Kidney epithelial cell (primary cell): ENCODE measurements around the gene HOXA6. TPM values are rescaled to one million over a fixed set of nuclear protein-coding genes. Genes with fewer than 3 reads are reported as not detected.

Source experiments
- DNase-seq: peaks from one replicate; pipeline ENCODE4 v3.0.0-alpha.2; 2010; ENCODE audit warnings: low read depth
- H3K27me3 ChIP-seq: 2 replicates; pipeline ENCODE4 v1.6.0; 2011; ENCODE audit warnings: low read length; ENCODE audit not compliant: control insufficient read depth, insufficient read depth
- H3K36me3 ChIP-seq: 2 replicates; pipeline ENCODE4 v1.5.1; 2011; ENCODE audit warnings: low read length; ENCODE audit not compliant: control insufficient read depth, insufficient read depth
- H3K4me3 ChIP-seq: 2 replicates; pipeline ENCODE4 v1.5.1; 2011; ENCODE audit warnings: low read depth, mild to moderate bottlenecking, control low read depth, low read length
- total RNA-seq: library from RNA; depleted of rRNA; stranded (reverse); fragments of >200 nt; gene quantifications from 2 replicates; pipeline ENCODE4 v1.2.3, GENCODE V29; 2015
- TF ChIP-seq, protein P1 (sequence below): IDR thresholded peaks from 2 replicates; pipeline ENCODE4 v1.5.1; 2011; ENCODE audit warnings: mild to moderate bottlenecking, moderate library complexity, low read length, control low read depth, inconsistent platforms; ENCODE audit not compliant: insufficient read depth, poor library complexity, severe bottlenecking

HOXA6 gene
- total RNA-seq, 1 donor from 2014 or later, result 4.8 TPM

DNA sequence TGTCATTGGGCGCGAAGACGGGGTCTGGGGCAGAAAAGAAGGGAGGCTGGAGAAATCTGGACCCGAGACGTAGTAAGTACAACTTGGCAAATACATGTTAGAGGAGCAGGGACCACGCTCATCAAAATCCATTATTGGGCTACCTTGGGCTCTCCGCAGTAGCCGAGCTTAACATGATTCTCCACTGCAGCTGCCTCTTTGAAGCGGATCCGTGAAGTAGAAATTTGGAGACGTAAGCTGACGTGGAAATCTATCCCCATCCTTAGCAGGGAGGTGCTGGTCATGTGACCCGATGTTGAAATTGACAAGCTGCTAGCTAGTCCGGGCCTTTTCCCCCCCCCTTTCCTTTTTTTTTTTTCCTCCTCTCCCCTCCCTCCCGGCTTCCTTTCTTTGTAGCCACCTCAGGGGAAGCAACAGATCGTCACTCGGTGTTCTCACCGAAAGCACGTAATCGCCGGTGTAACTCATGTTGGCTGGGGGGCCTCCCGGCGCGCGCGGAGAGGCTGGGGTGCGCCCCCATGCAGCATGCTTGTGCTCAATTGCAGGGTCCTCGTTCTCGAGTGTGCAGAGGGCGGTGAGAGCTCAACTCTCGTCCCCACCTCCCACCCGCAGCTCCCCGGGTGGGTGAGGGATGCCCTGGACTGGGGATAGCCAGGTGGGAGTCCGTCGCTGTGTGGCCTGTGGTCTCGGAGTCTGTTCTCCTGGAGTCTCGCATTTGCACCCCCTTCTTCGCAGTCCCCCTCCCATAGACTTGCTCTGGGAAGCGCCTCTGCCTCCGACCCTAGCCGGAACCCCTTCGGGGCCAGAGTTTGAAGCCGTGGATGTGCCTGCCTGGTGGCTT is 37.7 kb upstream of the HOXA6 start, which contains the start of gene HOXA11:
TSS of gene HOXA11 (minus strand) at position 220 of the 841 bp plus-strand sequence. CDS start at position 132, 88 bp downstream.
- Histone ChIP-seq H3K4me3 (peak within 1 kb of the TSS; percentile 78), H3K36me3 (no peaks in the 10 kb centered on the region), H3K27me3 (no peaks in the 10 kb centered on the region)
- peak; percentile 95 for DNase-seq
- TF ChIP-seq, protein P1, sequence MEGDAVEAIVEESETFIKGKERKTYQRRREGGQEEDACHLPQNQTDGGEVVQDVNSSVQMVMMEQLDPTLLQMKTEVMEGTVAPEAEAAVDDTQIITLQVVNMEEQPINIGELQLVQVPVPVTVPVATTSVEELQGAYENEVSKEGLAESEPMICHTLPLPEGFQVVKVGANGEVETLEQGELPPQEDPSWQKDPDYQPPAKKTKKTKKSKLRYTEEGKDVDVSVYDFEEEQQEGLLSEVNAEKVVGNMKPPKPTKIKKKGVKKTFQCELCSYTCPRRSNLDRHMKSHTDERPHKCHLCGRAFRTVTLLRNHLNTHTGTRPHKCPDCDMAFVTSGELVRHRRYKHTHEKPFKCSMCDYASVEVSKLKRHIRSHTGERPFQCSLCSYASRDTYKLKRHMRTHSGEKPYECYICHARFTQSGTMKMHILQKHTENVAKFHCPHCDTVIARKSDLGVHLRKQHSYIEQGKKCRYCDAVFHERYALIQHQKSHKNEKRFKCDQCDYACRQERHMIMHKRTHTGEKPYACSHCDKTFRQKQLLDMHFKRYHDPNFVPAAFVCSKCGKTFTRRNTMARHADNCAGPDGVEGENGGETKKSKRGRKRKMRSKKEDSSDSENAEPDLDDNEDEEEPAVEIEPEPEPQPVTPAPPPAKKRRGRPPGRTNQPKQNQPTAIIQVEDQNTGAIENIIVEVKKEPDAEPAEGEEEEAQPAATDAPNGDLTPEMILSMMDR, result no peak

DNA sequence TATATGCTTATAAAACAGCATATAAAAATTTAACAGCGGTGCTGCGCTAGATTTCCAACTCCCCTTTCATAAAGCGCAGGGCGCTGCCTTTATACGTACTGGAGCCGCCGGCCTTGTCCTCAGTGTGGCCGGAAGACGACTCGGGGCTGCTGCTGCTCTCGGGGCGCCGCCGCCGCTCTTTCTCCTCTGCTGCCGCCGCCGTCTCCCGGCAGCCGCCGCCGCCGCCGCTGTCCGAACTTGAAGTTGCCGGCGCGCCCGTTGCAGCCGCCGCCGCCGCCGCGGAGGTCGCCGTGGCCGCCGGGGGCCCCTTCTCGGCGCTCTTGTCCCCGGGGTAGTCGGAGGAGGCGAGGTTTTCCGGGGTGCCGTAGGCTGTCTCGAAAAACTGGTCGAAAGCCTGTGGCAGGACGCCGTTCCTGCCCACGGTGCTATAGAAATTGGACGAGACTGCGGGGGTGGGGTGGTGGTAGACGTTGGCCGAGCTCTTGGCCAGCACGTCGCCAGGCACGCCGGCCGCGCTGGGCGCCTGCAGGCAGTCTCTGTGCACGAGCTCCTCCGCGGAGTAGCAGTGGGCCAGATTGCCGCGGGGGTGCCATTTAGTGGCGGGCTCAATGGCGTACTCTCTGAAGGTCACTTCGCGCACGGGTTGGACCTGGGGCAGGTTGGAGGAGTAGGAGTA is 36.9 kb upstream of the HOXA6 start:
- TF ChIP-seq, protein P1, result no peak
- no peak for DNase-seq
- no peaks in the 10 kb centered on the region for H3K36me3 ChIP-seq
- H3K27me3 ChIP-seq, result no peaks in the 10 kb centered on the region
- peak overlapping the region; percentile 78 for H3K4me3 ChIP-seq

DNA sequence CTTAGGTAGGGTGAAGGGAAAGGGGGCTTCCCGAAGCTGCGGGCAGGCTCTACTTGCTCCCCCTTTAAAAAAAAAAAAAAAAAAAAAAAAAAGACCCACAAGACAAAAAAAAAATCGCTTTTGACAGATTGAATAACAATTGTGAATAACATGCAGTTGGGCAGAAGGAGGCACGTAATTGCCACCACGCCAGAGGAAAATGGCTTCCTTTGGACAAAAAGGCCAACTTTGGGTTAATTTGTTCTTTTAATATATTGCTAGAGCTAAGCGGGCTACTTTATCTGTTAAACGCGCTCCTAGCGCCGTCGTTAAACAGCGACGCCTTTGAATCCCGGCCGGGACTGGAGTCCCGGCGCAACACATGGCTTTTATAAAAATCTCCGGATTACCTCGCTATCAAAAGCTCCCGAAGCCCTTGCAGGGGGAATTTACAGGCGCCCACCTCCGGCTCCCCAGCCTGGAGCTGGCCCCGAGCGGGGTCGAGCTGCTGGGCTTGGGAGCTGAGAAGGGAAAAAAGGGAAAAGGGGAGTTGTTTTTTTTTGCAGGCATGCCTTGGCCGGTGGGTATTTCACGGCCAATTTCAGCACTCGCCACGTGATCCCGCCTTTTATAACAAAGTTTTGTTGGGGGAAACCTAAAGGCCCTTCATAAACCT is 36.2 kb upstream of the HOXA6 start:
- no peak for DNase-seq

DNA sequence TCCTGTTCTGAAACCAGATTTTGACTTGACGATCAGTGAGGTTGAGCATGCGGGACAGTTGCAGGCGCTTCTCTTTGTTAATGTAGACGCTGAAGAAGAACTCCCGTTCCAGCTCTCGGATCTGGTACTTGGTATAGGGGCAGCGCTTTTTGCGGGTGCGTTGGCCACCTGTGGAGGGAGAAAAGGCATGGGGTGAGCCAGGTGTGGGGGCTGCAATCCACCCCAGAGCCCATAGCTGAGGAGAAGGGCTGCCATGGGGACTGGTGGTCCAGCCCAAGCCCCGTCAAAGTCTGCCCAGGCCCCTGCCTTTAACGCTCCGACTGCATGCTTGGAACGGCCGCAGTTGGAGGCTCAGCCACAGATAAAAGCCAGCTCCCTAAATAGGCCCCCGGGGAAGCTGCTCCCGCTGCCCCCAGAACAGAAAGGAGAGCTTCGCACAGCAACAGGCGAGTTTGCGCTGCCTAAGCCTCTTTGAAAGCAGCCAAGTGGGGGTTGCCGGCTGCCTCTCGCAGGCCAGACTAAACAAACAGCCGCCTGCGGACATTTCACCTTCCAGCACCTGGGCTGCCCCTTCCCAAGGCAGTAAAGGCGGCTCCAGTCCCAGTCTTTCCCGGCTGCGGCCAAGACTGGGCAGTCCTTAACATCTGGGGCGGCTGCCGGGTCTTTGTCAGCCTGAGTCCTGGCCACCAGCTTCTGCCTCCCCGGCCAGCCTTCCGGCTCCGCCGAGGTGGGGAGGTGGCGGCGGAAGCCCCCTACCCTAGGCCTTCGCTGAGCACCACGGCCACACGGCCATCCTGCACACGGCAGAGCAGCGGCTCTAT is 35.5 kb upstream of the HOXA6 start:
- TF ChIP-seq, protein P1, result no peak
- peak overlapping the region; percentile 78 for H3K4me3 ChIP-seq
- no peaks in the 10 kb centered on the region for H3K27me3 ChIP-seq
- no peaks in the 10 kb centered on the region for H3K36me3 ChIP-seq
- DNase-seq, result no peak

More for the DNA sequence above, 36.2 kb upstream of the HOXA6 start:
- TF ChIP-seq, protein P1, result no peak
- no peaks in the 10 kb centered on the region for H3K36me3 ChIP-seq
- H3K4me3 ChIP-seq, result peak overlapping the region; percentile 78
- H3K27me3 ChIP-seq, result no peaks in the 10 kb centered on the region

DNA sequence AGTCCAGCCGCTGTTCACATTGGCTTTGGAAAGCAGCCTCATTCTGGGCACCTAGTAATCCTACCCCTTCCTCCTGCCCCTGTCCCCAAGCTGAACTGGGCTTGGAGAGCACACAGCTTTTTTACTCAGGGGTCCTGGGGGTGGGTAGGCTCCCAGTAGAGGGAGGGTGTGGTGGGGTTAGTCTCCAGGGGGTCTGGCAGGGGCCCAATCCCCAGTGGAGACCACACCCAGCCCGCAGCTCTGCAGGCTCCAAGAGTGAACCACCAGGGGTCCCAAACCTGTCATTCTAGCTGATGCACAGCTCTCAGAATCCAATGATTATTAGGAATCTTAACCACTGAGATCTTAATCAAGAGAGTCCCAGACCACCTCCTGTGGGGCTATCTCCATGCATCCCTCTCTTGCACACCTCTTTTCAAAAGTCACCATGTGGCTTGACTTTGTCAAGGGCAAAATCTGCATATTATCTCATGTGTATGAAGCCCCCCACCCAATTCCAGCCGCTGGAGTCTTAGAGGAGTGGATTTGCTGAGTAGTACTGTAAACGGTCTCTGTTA is 34.8 kb upstream of the HOXA6 start:
- Histone ChIP-seq H3K27me3 (no peaks in the 10 kb centered on the region), H3K4me3 (peak overlapping the region; percentile 78), H3K36me3 (no peaks in the 10 kb centered on the region)
- TF ChIP-seq, protein P1, result peak; percentile 36
- no peak for DNase-seq
